ENCODE measurements around the gene PAX8.
A peak's percentile ranks its signal among the peaks of the same experiment; 100 is the strongest.

PAX8 gene

GRCh38 chr2:113224647-113225236 is 54.0 kb downstream of the PAX8 start:
- no peak for FAIRE-seq
- DNase-seq (ENCODE audit: low spot score): no peak

GRCh38 chr2:113223813-113224212 is 54.9 kb downstream of the PAX8 start:
- FAIRE-seq (no peak), DNase-seq (ENCODE audit: low spot score) (no peak)

GRCh38 chr2:113221846-113222245 is 56.9 kb downstream of the PAX8 start:
- FAIRE-seq: no peak
- DNase-seq (ENCODE audit: low spot score): no peak

- DNase-seq (ENCODE audit: low spot score) (no peak), FAIRE-seq (no peak)
Observed at GRCh38 chr2:113220970-113221708, 57.6 kb downstream of the PAX8 start.

- peak; percentile 60 for FAIRE-seq
- peak; percentile 77 for DNase-seq (ENCODE audit: low spot score)
Observed at GRCh38 chr2:113219889-113220641, 58.7 kb downstream of the PAX8 start.

GRCh38 chr2:113219525-113219888 is 59.2 kb downstream of the PAX8 start:
- FAIRE-seq: no peak

GRCh38 chr2:113219092-113219441 is 59.7 kb downstream of the PAX8 start:
- no peak for DNase-seq (ENCODE audit: low spot score)
- no peak for FAIRE-seq

More at GRCh38 chr2:113219525-113219888, 59.2 kb downstream of the PAX8 start:
- DNase-seq (ENCODE audit: low spot score): no peak

GRCh38 chr2:113218283-113219091 is 60.2 kb downstream of the PAX8 start:
- FAIRE-seq (peak; percentile 92), DNase-seq (ENCODE audit: low spot score) (peak; percentile 94)

- no peak for DNase-seq (ENCODE audit: low spot score)
- no peak for FAIRE-seq
Observed at GRCh38 chr2:113217455-113218282, 61.1 kb downstream of the PAX8 start.

GRCh38 chr2:113216891-113217454 is 61.7 kb downstream of the PAX8 start:
- no peak for FAIRE-seq
- DNase-seq (ENCODE audit: low spot score): no peak

GRCh38 chr2:113216321-113216720 is 62.4 kb downstream of the PAX8 start:
- no peak for FAIRE-seq
- no peak for DNase-seq (ENCODE audit: low spot score)

GRCh38 chr2:113215056-113215455 is 63.7 kb downstream of the PAX8 start:
- no peak for FAIRE-seq

GRCh38 chr2:113214141-113214540 is 64.6 kb downstream of the PAX8 start:
- no peak for FAIRE-seq
- no peak for DNase-seq (ENCODE audit: low spot score)

More at GRCh38 chr2:113215056-113215455, 63.7 kb downstream of the PAX8 start:
- no peak for DNase-seq (ENCODE audit: low spot score)

- FAIRE-seq: no peak
- no peak for DNase-seq (ENCODE audit: low spot score)
Observed at GRCh38 chr2:113213061-113213930, 65.4 kb downstream of the PAX8 start.

GRCh38 chr2:113212245-113213060 is 66.3 kb downstream of the PAX8 start:
- DNase-seq (ENCODE audit: low spot score) (no peak), FAIRE-seq (no peak)

- no peak for FAIRE-seq
- no peak for DNase-seq (ENCODE audit: low spot score)
Observed at GRCh38 chr2:113211226-113212105, 67.3 kb downstream of the PAX8 start.

- FAIRE-seq: no peak
- DNase-seq (ENCODE audit: low spot score): no peak
Observed at GRCh38 chr2:113209646-113210171, 69.0 kb downstream of the PAX8 start.
